GM18867 (cell line): Measurements from ENCODE around the gene UBE4B.

Experiments
- ATAC-seq: cut with Tn5 transposase; IDR thresholded peaks from one replicate; pipeline ENCODE4 v1.9.1; 2021; ENCODE audit warnings: mild to moderate bottlenecking, moderate library complexity; ENCODE audit not compliant: unreplicated experiment

The UBE4B gene

DNA sequence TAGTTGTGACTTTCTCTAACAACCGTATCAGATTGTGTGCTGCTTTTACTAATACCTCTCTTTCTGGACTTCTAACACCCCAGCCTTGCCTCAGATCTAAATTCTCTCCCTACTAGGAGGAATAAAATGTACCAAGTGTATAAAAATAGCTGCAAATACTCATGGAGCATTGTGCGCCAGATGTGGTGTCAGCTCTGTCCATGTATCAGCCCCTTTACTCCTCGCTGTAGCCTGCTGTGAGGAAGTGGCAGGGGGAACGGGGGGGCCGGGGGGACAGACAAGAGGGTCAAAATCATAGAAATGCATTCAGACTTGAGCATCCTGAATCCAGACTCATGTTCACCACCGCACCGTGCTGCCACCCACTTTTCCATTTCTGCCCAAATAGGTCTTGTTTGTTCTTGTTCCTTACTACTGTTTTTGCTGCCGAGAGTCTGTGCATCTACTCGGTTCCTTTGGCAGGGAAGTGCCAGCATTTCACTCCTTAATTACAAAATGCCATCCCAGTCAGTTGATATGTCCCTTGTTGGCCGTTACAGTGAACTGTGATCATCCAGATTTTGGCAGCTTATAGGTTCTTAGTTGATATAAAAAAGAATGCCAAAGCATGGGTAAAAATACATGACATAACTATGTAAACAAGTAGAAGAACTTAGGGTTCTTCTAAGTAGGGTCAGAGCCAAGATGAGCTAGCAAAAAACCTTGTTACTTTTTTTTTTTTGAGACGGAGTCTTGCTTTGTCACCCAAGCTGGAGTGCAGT lies 76.4 kb downstream of the UBE4B start:
- no peak for ATAC-seq

DNA sequence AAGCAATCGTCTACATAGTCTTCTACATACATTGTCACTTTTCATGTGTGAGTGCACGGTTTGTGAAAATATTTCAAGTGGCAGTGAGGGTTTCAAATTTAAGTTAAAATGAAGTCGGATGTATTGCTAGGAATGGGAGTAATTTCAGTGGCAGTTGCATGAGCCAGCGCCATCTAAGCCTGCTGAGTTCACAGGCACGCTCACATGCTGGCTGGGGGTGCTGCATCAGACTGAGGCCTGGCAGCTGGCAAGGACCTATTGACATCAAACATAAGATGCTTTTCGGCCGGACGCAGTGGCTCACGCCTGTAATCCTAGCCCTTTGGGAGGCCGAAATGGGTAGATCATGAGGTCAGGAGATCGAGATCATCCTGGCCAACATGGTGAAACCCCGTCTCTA lies 80.7 kb downstream of the UBE4B start:
- no peak for ATAC-seq

DNA sequence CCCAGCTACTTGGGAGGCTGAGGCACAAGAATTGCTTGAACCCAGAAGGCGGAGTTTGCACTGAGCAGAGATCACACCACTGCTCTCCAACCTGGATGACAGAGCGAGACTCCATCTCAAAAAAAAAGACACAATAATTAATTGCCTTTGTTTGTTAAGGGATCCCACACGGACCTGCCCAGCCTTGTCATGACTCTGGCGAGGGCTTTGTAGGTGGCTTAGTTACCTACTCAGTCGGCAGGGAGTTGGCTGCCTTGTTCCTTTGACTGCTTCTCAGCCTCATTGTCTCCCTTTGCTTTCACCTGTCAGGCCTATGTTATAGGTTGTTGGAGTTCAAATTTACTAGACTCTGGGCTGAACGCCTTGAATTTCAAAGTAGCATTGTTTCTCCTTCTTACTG lies 82.0 kb downstream of the UBE4B start:
- no peak for ATAC-seq

- no peak for ATAC-seq
These were observed 84.4 kb downstream of the UBE4B start for GRCh38 chr1:10117132-10117531.

DNA sequence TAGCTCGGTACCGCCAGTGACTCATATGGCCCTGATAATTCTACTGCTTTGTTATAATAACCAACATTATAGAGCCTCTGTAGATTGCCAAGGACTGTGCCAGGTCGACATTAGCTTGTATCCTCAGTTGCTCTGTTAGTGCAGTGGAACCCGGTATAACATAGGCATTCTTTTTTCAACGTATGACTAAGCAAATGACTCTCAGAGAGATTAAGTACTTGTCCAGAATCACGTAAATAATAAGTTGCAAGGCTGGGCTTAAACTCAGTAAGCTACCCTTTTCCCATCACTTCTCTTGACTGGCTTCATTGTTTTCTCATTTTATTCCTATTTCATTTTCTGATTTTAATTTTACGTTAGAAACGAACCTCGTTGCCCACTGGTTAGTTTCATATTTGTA lies 85.1 kb downstream of the UBE4B start:
- no peak for ATAC-seq

DNA sequence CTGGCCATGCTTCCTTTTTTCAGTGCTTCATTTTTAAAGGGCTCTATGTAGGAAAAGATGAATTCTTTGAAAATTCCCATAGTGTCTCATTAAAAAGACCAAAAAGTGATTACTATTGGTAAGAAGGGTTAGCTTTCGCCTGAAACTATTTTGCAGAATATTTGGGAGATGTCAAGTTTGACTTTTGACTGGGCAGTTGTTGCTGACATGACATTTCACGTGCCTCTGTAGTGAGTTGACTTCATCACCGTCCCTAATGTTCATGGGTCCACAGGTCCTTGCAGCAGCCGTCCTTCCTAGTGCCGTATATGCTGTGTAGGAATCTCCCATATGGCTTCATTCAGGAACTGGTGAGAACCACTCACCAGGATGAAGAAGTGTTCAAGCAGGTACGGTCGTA lies 88.9 kb downstream of the UBE4B start:
- ATAC-seq = no peak

- ATAC-seq = no peak
These were observed 90.2 kb downstream of the UBE4B start for GRCh38 chr1:10122926-10123325.

DNA sequence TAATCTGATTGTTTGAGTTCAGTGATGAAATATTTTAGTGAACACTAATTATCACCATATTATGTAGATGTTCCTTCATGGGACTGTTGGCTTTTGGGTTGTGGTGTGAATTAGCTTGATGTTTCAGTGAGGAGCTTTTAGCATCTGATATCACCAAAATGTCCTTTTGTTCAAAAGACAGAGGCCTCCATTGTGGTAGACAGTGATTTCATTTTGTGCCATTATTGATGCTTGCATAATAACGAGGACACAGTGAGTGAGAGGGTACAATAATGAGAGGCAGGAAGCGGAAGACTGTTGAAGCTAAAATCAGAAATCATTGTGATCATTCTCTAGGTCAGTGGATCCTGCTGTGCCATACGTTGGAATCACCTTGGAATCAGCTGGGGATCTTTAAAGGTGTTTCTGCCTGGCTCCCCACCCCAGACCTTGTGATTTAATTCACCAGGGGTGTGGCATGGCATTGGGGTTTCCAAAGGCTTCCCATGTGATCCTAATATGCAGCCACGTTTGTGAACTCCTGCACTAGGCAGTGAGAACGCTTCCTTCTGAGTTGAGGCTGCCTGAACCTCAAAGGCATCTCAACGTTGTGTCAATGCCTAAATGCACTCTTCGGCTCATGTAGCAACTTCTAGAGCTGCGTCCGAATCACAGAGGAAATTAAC lies 95.5 kb downstream of the UBE4B start:
- no peak for ATAC-seq

DNA sequence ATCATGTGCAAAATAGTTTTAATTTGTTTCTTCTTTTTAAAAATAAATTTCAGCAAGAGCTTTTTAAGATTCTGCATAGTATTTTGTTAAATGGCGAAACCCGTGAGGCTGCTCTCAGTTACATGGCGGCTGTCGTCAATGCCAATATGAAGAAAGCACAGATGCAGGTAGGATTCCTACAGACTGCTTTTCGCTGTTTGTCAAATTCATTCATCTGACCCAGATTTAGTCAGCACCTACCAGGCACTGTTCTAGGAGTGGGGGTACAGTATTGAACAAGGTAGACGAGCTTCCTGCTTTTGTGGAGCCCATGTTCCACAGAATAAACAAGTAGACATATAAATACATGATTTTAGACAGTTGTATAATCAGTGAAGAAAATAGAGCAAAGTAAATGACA lies 99.6 kb downstream of the UBE4B start:
- ATAC-seq = no peak

DNA sequence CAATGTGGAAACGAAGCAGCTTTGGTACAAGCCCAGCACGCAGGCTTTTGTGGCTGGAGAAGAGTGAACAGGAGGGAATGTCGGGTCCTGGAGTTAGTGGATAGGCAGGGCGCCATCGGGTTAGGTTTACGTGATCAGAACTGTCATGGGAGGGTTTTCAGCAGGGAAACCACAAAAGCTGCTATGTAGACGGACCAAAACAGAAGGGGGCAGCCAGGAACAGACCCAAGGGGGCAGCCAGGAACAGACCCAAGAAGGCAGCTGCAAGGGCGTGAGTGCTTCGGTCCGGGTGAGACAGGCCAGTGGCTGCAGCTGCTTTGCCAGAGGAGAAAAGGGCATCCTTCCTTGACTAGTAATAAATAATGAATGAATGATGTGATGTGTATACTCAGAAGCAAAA lies 100.1 kb downstream of the UBE4B start:
- ATAC-seq = no peak

GRCh38 chr1:10140981-10141380 lies 108.2 kb downstream of the UBE4B start:
- no peak for ATAC-seq

DNA sequence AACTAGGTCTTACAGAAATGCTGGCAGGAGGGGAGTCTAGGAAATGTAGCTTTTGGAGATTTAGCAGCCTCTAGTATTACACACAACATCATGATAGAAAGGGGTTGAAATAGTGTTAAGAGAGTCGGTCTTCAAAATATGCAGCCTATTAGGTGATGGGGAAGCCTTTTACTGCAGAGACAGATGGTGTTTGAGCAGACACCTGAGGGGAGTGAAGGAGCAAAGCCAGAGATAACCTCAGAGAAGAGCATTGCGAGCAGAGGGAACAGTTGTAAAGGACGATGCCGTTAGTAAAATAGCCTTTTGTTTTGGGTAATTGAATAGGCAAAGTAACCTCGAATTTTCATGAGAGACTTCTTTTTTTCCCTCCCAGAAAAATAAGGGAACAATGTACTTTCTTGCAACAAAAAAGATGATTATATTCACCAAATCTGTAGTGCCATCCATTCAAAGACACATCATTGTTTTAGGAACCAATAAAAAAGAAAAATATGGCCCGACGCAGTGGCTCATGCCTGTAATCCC lies 111.3 kb downstream of the UBE4B start:
- no peak for ATAC-seq

GRCh38 chr1:10146391-10146790 lies 113.6 kb downstream of the UBE4B start:
- ATAC-seq = no peak

- ATAC-seq = no peak
These were observed 116.5 kb downstream of the UBE4B start for GRCh38 chr1:10149231-10149630.

DNA sequence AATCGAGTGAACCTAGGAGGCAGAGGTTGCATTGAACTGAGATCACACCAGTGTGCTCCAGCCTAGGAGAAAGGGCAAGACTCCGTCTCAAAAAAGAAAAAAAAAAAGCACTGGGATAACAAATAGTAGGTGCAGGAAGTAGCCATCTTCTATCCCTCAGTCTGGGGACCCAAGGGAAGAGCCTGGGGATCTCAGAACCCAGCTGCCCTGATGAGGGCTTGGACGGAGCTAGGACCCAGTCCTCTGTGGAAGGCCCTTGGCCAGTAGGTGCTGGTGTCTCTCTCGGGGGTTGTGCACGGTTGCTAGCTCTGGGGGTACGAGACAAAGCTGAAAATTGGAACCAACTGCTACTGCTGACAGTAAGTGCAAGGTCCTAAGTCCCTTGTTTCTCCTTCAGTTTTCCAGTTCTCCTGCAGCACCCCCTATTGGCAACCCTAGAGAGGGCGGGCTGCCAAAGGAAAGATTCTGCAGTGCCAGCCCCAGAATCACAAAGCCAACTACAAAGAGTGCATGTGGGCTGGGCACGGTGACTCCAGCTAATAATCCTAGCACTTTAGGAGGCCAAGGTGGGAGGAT lies 120.0 kb downstream of the UBE4B start:
- ATAC-seq = no peak

DNA sequence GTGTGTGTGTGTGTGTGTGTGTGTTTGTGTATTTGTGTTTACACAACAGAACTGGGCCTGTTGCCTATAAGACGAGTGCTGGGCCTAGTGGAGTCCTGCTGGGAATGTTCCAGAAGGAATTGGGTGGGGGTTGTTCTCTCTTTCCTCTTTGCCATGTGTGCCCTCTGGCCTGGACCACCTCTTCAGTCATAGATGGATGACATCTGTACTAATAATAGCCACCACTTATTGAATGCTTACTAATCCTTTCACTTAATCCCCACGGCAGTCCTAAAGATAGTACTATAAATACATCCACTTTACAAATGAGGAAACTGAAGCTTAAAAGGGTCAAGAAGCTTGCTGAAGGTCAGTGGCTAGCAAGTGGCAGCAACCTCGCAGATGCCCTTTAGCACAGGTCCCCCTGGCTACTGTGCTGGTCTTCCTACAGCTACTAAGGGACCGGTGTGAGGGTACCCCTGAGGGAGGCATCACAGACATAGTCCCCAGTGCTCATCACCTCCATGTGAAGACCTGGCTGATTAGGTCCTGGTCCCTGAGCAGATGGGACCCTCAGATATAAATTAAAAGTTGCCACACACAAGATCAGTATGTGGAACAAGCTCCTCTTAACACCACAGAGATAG lies 122.4 kb downstream of the UBE4B start:
- ATAC-seq = no peak

GRCh38 chr1:10160173-10160572 lies 127.4 kb downstream of the UBE4B start:
- no peak for ATAC-seq

GRCh38 chr1:10160907-10161490 lies 128.2 kb downstream of the UBE4B start:
- ATAC-seq = no peak

DNA sequence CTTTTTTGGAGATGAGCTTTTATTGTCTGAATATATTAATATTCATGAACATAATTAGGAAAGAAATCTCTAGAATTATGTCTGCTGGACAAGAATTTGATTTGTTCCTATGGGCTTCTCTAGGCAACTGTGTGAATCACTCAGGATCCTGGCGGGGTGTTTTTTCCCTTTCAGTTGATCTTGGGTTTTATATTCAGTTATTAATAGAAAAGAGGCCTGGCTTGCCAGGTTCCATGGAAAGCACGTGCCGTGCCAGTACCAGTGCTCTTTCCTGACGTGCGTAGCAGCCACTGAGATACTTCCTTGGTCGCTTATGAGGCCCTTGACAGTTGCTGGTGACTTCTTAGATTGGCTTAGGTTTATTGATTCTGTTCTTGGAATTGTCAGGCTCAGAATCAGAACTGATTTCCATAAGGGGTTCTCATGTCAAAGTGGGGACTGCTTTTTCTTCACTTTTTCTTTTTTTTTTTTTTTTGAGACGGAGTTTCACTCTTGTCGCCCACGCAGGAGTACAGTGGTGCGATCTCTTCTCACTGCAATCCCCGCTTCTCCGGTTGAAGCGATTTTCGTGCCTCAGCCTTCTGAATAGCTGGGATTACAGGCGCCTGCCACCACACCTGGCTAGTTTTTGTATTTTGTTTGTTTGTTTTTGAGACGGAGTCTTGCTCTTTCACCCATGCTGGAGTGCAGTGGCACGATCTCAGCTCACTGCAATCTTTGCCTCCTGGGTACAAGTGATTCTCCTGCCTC lies 129.0 kb downstream of the UBE4B start:
- no peak for ATAC-seq

- ATAC-seq = no peak
These were observed 136.3 kb downstream of the UBE4B start for GRCh38 chr1:10168912-10169514.
